NCI-H1930 (cell line): ENCODE measurements around the gene SYCP2L.
"Not testable (repeated sequence)": the region's sequence is repeated elsewhere in the genome, so short reads cannot be mapped to it uniquely, and the experiment has no call there.

Experiments used
- DNase-seq, 2 experiments: peaks; one replicate each; lab custom pipeline; 2025; lab: John Stamatoyannopoulos, UW

Gene SYCP2L

GRCh38 chr6:10957414-10957886 lies 70.6 kb downstream of the SYCP2L start:
- no peak for DNase-seq

GRCh38 chr6:10960171-10960570 lies 73.3 kb downstream of the SYCP2L start:
- no peak for DNase-seq

GRCh38 chr6:10961837-10962236 lies 75.0 kb downstream of the SYCP2L start:
- DNase-seq: no peak

GRCh38 chr6:10962673-10963072 lies 75.8 kb downstream of the SYCP2L start:
- DNase-seq: no peak

- DNase-seq: no peak
These were observed 76.3 kb downstream of the SYCP2L start for GRCh38 chr6:10963113-10963512.

GRCh38 chr6:10964684-10965083 lies 77.8 kb downstream of the SYCP2L start:
- DNase-seq: no peak

GRCh38 chr6:10968776-10969175 lies 81.9 kb downstream of the SYCP2L start:
- no peak for DNase-seq

- no peak for DNase-seq
These were observed 83.9 kb downstream of the SYCP2L start for GRCh38 chr6:10970731-10971130.

- DNase-seq: no peak
These were observed 85.3 kb downstream of the SYCP2L start for GRCh38 chr6:10972196-10972595.

GRCh38 chr6:10976571-10976970 lies 89.7 kb downstream of the SYCP2L start:
- no peak for DNase-seq

- DNase-seq: no peak
These were observed 90.5 kb downstream of the SYCP2L start for GRCh38 chr6:10977231-10977968.

- no peak for DNase-seq
These were observed 92.8 kb downstream of the SYCP2L start for GRCh38 chr6:10979603-10980002.

- no peak for DNase-seq
These were observed 94.6 kb downstream of the SYCP2L start for GRCh38 chr6:10981409-10981808.

GRCh38 chr6:10984959-10985358 lies 98.1 kb downstream of the SYCP2L start:
- not testable (repeated sequence) for DNase-seq

- no peak for DNase-seq
These were observed 102.7 kb downstream of the SYCP2L start for GRCh38 chr6:10989587-10989986.

- no peak for DNase-seq
These were observed 104.3 kb downstream of the SYCP2L start for GRCh38 chr6:10991115-10991514.

- no peak for DNase-seq
These were observed 107.0 kb downstream of the SYCP2L start for GRCh38 chr6:10993896-10994295.

GRCh38 chr6:10995114-10995707 lies 108.4 kb downstream of the SYCP2L start:
- DNase-seq: no peak

- DNase-seq: no peak
These were observed 113.1 kb downstream of the SYCP2L start for GRCh38 chr6:10999994-11000393.

GRCh38 chr6:11002176-11002575 lies 115.3 kb downstream of the SYCP2L start:
- no peak for DNase-seq

GRCh38 chr6:11003297-11003696 lies 116.4 kb downstream of the SYCP2L start:
- DNase-seq: not testable (repeated sequence)

- DNase-seq: no peak
These were observed 119.2 kb downstream of the SYCP2L start for GRCh38 chr6:11006061-11006460.

- DNase-seq: no peak
These were observed 121.1 kb downstream of the SYCP2L start for GRCh38 chr6:11007715-11008608.
